B cell (primary cell): Measurements from ENCODE around the gene KRTAP3-3.

ENCODE experiments used
- EZH2 ChIP-seq: IDR thresholded peaks from 2 replicates; pipeline ENCODE4 v1.6.1; 2012; ENCODE audit warnings: borderline replicate concordance, low read depth, mild to moderate bottlenecking, moderate library complexity, low read length; ENCODE audit not compliant: insufficient read depth, poor library complexity, severe bottlenecking
- TF ChIP-seq, protein P1 (sequence below): fragments of 200-600 bp; IDR thresholded peaks from one replicate; pipeline ENCODE4 v1.8.0; 2022; ENCODE audit warnings: antibody characterized with exemption, mild to moderate bottlenecking

DNA sequence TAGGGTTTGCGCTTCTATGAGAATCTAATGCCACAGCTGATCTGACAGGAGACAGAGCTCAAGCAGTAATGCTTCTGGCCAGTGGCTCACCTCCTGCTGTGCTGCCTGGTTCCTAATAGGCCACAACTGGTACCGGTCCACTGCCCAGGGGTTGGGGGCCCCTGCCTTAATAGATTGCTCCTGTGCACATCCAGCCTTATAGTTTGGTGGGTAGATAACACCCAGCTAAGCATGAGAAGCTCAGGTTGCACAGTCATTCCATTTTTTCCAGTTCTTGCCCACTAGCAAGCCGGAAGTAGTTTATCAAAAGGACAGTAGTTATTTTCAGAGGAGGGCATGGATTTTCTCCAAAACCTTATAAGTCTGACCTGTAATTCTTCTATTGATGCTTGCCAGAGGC lies 25.5 kb upstream of the KRTAP3-3 start:
- TF ChIP-seq, protein P1, sequence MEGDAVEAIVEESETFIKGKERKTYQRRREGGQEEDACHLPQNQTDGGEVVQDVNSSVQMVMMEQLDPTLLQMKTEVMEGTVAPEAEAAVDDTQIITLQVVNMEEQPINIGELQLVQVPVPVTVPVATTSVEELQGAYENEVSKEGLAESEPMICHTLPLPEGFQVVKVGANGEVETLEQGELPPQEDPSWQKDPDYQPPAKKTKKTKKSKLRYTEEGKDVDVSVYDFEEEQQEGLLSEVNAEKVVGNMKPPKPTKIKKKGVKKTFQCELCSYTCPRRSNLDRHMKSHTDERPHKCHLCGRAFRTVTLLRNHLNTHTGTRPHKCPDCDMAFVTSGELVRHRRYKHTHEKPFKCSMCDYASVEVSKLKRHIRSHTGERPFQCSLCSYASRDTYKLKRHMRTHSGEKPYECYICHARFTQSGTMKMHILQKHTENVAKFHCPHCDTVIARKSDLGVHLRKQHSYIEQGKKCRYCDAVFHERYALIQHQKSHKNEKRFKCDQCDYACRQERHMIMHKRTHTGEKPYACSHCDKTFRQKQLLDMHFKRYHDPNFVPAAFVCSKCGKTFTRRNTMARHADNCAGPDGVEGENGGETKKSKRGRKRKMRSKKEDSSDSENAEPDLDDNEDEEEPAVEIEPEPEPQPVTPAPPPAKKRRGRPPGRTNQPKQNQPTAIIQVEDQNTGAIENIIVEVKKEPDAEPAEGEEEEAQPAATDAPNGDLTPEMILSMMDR = no peak
- no peak for TF ChIP-seq EZH2
